ENCODE measurements around the gene TTC19. TPM values are rescaled to one million over a fixed set of nuclear protein-coding genes. Genes with fewer than 3 reads are reported as not detected.

TTC19 gene
- total and polyA plus RNA-seq, 4 donors, result 16.1 to 29.8 (median 24.6) TPM

DNA sequence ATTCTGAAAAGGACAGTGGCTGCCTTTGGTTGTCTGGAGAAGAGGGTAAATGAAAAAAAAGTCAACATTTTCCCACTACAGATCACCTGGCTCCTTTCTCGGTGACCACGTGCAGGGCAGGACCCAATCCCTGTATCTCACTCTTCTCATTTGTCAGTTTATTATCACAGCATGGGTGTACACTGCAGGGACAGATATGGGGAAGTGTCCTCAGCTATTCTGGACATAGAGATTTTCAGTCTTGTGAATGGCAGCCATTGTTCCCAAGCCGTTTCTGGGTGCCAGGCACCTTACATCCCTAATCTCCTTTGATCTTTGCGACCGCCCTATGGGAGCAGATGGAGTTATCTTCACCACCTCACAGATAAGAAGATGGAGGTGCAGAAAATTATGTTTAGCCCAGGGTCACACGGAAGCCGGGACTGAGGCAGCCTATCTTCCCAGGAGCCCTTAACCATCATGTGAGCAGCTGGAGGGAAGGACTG, 47.5 kb upstream of the TTC19 start:
- H3K27me3 ChIP-seq (ENCODE audit: control insufficient read depth in 4 of 4, insufficient read depth in 4 of 4, low read length in 3 of 4), result no peaks in the 10 kb centered on the region
- TF ChIP-seq EGR1 (IDR thresholded peaks at IDR 0.05; ENCODE audit: low read depth in 2 of 2) (no peak), HNF4G (IDR thresholded peaks at IDR 0.05) (no peak)
- H3K36me3 ChIP-seq (ENCODE audit: control insufficient read depth in 4 of 4, insufficient read depth in 3 of 4, low read depth in 1 of 4, low read length in 3 of 4), result no peaks in the 10 kb centered on the region
- H3K9ac ChIP-seq (ENCODE audit: low read depth in 1 of 2, low read length in 2 of 2), result no peak overlapping the region
- no peak overlapping the region for H3K27ac ChIP-seq (ENCODE audit: low read depth in 1 of 2, low read length in 2 of 2)
- 81% methylated on average over 7 of the region's 7 CpGs for WGBS
- no peaks in the 10 kb centered on the region for H3K4me1 ChIP-seq (ENCODE audit: control insufficient read depth in 4 of 4, insufficient read depth in 4 of 4, low read length in 3 of 4)
- DNase-seq (ENCODE audit: low spot score), result no peak
- H3K9me3 ChIP-seq (ENCODE audit: control insufficient read depth in 4 of 4, low read length in 3 of 4), result no peaks in the 10 kb centered on the region
- H3K4me3 ChIP-seq (ENCODE audit: low read depth in 1 of 3, low read length in 3 of 3), result no peak overlapping the region

DNA sequence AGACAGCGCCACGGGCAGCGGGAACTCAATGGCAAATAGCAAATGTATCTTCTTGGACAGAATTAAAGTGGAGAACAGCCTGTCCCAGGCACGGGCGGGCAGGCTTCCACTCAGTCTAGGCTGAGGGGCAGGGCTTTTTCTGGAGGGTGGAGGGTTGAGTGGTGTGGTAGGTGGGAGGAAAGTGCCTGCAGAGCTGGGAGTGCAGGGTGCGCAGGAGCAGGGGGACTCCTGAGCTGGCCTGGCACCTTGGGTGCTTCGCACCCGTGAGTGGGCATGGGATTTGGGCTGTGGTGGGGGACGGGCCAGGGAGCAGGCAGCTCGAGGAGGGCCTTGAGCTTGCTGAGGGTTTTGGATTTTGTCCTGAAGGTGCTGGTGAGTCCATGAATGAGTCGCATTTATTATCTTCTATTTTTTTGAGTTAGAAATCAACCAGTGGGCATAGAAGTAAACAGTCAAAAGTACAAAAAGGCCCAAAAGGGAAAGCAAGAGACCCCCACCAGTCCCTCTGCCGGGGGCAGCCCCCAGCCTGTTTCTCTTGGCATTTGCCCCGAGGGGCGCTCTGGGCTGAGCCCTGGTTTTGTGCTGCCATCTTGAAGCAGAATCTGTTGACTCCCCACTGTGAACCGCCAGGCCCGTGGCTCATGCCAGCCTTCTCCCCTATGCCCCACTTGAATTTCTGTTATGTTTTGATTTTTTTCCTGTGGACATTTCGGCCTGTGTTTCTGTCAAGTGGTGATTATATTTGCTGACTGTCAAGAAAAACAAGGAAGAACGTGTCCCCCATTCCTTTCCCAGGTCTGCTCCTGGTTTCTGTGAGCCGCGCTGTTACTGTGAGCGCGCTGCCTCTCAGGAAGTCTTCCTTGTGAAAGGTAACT, 46.5 kb upstream of the TTC19 start:
- no peak for TF ChIP-seq JUND (IDR thresholded peaks at IDR 0.05)
- TF ChIP-seq, protein P1, sequence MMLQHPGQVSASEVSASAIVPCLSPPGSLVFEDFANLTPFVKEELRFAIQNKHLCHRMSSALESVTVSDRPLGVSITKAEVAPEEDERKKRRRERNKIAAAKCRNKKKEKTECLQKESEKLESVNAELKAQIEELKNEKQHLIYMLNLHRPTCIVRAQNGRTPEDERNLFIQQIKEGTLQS (IDR thresholded peaks at IDR 0.05), result no peak
- no peak for TF ChIP-seq HNF4G (IDR thresholded peaks at IDR 0.05)
- TF ChIP-seq, protein P2, sequence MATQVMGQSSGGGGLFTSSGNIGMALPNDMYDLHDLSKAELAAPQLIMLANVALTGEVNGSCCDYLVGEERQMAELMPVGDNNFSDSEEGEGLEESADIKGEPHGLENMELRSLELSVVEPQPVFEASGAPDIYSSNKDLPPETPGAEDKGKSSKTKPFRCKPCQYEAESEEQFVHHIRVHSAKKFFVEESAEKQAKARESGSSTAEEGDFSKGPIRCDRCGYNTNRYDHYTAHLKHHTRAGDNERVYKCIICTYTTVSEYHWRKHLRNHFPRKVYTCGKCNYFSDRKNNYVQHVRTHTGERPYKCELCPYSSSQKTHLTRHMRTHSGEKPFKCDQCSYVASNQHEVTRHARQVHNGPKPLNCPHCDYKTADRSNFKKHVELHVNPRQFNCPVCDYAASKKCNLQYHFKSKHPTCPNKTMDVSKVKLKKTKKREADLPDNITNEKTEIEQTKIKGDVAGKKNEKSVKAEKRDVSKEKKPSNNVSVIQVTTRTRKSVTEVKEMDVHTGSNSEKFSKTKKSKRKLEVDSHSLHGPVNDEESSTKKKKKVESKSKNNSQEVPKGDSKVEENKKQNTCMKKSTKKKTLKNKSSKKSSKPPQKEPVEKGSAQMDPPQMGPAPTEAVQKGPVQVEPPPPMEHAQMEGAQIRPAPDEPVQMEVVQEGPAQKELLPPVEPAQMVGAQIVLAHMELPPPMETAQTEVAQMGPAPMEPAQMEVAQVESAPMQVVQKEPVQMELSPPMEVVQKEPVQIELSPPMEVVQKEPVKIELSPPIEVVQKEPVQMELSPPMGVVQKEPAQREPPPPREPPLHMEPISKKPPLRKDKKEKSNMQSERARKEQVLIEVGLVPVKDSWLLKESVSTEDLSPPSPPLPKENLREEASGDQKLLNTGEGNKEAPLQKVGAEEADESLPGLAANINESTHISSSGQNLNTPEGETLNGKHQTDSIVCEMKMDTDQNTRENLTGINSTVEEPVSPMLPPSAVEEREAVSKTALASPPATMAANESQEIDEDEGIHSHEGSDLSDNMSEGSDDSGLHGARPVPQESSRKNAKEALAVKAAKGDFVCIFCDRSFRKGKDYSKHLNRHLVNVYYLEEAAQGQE (IDR thresholded peaks at IDR 0.05), result no peak
- TF ChIP-seq FOXA1 (IDR thresholded peaks at IDR 0.05), result no peak
- TF ChIP-seq TAF1 (conservative IDR thresholded peaks at IDR 0.05), result no peak
- no peak for TF ChIP-seq HNF4A (conservative IDR thresholded peaks at IDR 0.05)
- TF ChIP-seq GABPA (IDR thresholded peaks at IDR 0.05 in 1 of 2, conservative IDR thresholded peaks at IDR 0.05 in 1 of 2), result no peak
- TF ChIP-seq, protein P3, sequence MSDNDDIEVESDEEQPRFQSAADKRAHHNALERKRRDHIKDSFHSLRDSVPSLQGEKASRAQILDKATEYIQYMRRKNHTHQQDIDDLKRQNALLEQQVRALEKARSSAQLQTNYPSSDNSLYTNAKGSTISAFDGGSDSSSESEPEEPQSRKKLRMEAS (IDR thresholded peaks at IDR 0.05), result no peak
- TF ChIP-seq SP1 (IDR thresholded peaks at IDR 0.05), result no peak
- TF ChIP-seq RXRA (IDR thresholded peaks at IDR 0.05), result no peak
- no peak for TF ChIP-seq EGR1 (IDR thresholded peaks at IDR 0.05; ENCODE audit: low read depth in 2 of 2)
- TF ChIP-seq NR2F2 (IDR thresholded peaks at IDR 0.05), result no peak
- TF ChIP-seq RAD21 (IDR thresholded peaks at IDR 0.05), result no peak
- no peak for TF ChIP-seq YY1 (IDR thresholded peaks at IDR 0.05)
- Histone ChIP-seq H3K27me3 (ENCODE audit: control insufficient read depth in 4 of 4, insufficient read depth in 4 of 4, low read length in 3 of 4) (no peaks in the 10 kb centered on the region), H3K36me3 (ENCODE audit: control insufficient read depth in 4 of 4, insufficient read depth in 3 of 4, low read depth in 1 of 4, low read length in 3 of 4) (no peaks in the 10 kb centered on the region), H3K4me1 (ENCODE audit: control insufficient read depth in 4 of 4, insufficient read depth in 4 of 4, low read length in 3 of 4) (no peaks in the 10 kb centered on the region), H3K9me3 (ENCODE audit: control insufficient read depth in 4 of 4, low read length in 3 of 4) (no peaks in the 10 kb centered on the region), H3K27ac (ENCODE audit: low read depth in 1 of 2, low read length in 2 of 2) (no peak overlapping the region), H3K9ac (ENCODE audit: low read depth in 1 of 2, low read length in 2 of 2) (no peak overlapping the region), H3K4me3 (ENCODE audit: low read depth in 1 of 3, low read length in 3 of 3) (no peak overlapping the region)
- no peak for DNase-seq (ENCODE audit: low spot score)
- WGBS, result 79% methylated on average over 22 of the region's 22 CpGs

Data from liver (tissue), 9 donors.